K562 (cell line): ENCODE results near the gene IDI1. TPM values are rescaled to one million over a fixed set of nuclear protein-coding genes. Genes with fewer than 3 reads are reported as not detected.

Experiments used
- ATF4 ChIP-seq: fragments of 450-650 bp; formaldehyde crosslinking; IDR thresholded peaks from 2 replicates; pipeline ENCODE4 v1.4.0; 2022; ENCODE audit warnings: mild to moderate bottlenecking, moderate library complexity
- HSF4 ChIP-seq: fragments of 250-450 bp; sonication (Bioruptor Pico); IDR thresholded peaks from 2 replicates; pipeline ENCODE4 v2.1.2; 2022; ENCODE audit warnings: mild to moderate bottlenecking, moderate library complexity, borderline replicate concordance
- MGA ChIP-seq: fragments of 450-650 bp; IDR thresholded peaks from 2 replicates; pipeline ENCODE4 v1.6.1; 2016; ENCODE audit warnings: mild to moderate bottlenecking, moderate library complexity
- RAD21 ChIP-seq, 2 experiments: fragments of 250-450 bp in 1 of 2; fragments of 450-650 bp in 1 of 2; sonication (Bioruptor Pico) in 1 of 2; formaldehyde crosslinking in 1 of 2; IDR thresholded peaks in 1 of 2; conservative IDR thresholded peaks in 1 of 2; 2 replicates each; pipeline versions ENCODE4 v1.4.0 to v1.8.0; 2020 to 2022; ENCODE audit warnings: mild to moderate bottlenecking in 2 of 2, moderate library complexity in 1 of 2
- SRSF1 ChIP-seq: fragments of 200-400 bp; formaldehyde crosslinking; IDR thresholded peaks from 2 replicates; pipeline ENCODE4 v1.6.1; 2017; ENCODE audit warnings: mild to moderate bottlenecking, low read depth, low read length, moderate library complexity
- SRSF3 ChIP-seq: fragments of 200-400 bp; formaldehyde crosslinking; IDR thresholded peaks from 2 replicates; pipeline ENCODE4 v1.6.1; 2016; ENCODE audit warnings: mild to moderate bottlenecking, low read length, moderate library complexity; ENCODE audit not compliant: insufficient read depth
- TAF15 ChIP-seq: fragments of 200-400 bp; formaldehyde crosslinking; IDR thresholded peaks from 2 replicates; pipeline ENCODE4 v1.6.1; 2017; ENCODE audit warnings: mild to moderate bottlenecking, low read depth, low read length, moderate library complexity
- THAP7 ChIP-seq: fragments of 250-450 bp; sonication (Bioruptor Pico); IDR thresholded peaks from 2 replicates; pipeline ENCODE4 v1.5.0; 2021
- TRIM24 ChIP-seq, 2 experiments: fragments of 450-650 bp; IDR thresholded peaks; 2 replicates each; pipeline ENCODE4 v1.6.1; 2016
- polyA plus RNA-seq, 8 experiments: library from polyadenylated mRNA; depleted of rRNA in 4 of 8; stranded (reverse) in 5 of 8; unstranded in 3 of 8; fragments of >200 nt; fragmentation: Nextera tagmentation in 2 of 8; fragmentation: Illumina TruSeq in 1 of 8; extraction: Ambion mirVana in 2 of 8; extraction: Trizol in 1 of 8; gene quantifications; 2 replicates each; pipeline versions ENCODE4 v1.2.1 to v1.2.3, GENCODE V29; 2011 to 2014; ENCODE audit warnings: inconsistent platforms in 1 of 8, missing spikeins in 1 of 8
- total RNA-seq, 7 experiments: library from RNA; depleted of rRNA in 6 of 7; stranded (reverse); fragments of >200 nt in 6 of 7; fragmentation: Illumina TruSeq in 2 of 7; extraction: Trizol in 2 of 7; gene quantifications; 2 replicates each; pipeline versions ENCODE4 v1.2.1 to v1.2.3, GENCODE V29; 2011 to 2021; ENCODE audit warnings: low replicate concordance in 1 of 7

The IDI1 gene
- total and polyA plus RNA-seq, 9 of the 15 experiments (the other 6 are each of a cell fraction or from before 2014, with no cell fraction given) = 70.0 to 265 (median 119) TPM

- TF ChIP-seq MGA (no peak), SRSF3 (no peak), HSF4 (no peak), RAD21 (CRISPR knock-in tag; conservative IDR thresholded peaks at IDR 0.05 in 1 of 2, IDR thresholded peaks at IDR 0.05 in 1 of 2) (no peak), ATF4 (no peak), TRIM24 (IDR thresholded peaks at IDR 0.05) (no peak), TAF15 (no peak), THAP7 (CRISPR knock-in tag) (no peak), SRSF1 (no peak)
- TF ChIP-seq, all 486 proteins: peak for 0
Measured at GRCh38 chr10:1043532-1043995, 5.4 kb downstream of the IDI1 start (continued).
